Keratinocyte (primary cell): ENCODE data around the gene DPYD. TPM values are rescaled to one million over a fixed set of nuclear protein-coding genes. Genes with fewer than 3 reads are reported as not detected.

Experiments used
- DNase-seq: peaks from one replicate; pipeline ENCODE4 v3.0.0-alpha.2; 2011; ENCODE audit warnings: low read depth, missing footprints, low spot score
- FAIRE-seq: peaks from 2 replicates; lab custom pipeline; 2011; peaks lifted over from hg19 to GRCh38; lab: Jason Lieb, UNC
- H2AFZ ChIP-seq: 2 replicates; pipeline ENCODE4 v1.6.0; 2012; ENCODE audit warnings: low read length, control low read depth, inconsistent platforms; ENCODE audit not compliant: control insufficient read depth
- H3K27ac ChIP-seq: 2 replicates; pipeline ENCODE4 v1.5.1; 2011; ENCODE audit warnings: low read length; ENCODE audit not compliant: control insufficient read depth, insufficient read depth
- H3K27me3 ChIP-seq: 3 replicates; pipeline ENCODE4 v1.6.0; 2011; ENCODE audit warnings: low read length; ENCODE audit not compliant: control insufficient read depth, insufficient read depth; ENCODE audit errors: extremely low read depth
- H3K36me3 ChIP-seq, 2 experiments: 2 replicates in 1 of 2; 3 replicates in 1 of 2; pipeline ENCODE4 v1.5.1; 2011; ENCODE audit warnings: low read length in 2 of 2, mild to moderate bottlenecking in 1 of 2; ENCODE audit not compliant: control insufficient read depth in 2 of 2, insufficient read depth in 2 of 2; ENCODE audit errors: extremely low read depth in 1 of 2
- H3K4me1 ChIP-seq: 3 replicates; pipeline ENCODE4 v1.5.1; 2011; ENCODE audit warnings: low read length; ENCODE audit not compliant: control insufficient read depth, insufficient read depth; ENCODE audit errors: extremely low read depth
- H3K4me2 ChIP-seq: 3 replicates; pipeline ENCODE4 v1.6.0; 2011; ENCODE audit warnings: low read depth, low read length; ENCODE audit not compliant: control insufficient read depth, insufficient read depth; ENCODE audit errors: extremely low read depth
- H3K4me3 ChIP-seq, 3 experiments: fragments of 200-600 bp in 1 of 3; sonication (generic) in 1 of 3; 2 replicates in 2 of 3; 3 replicates in 1 of 3; pipeline ENCODE4 v1.5.1; 2011 to 2016; ENCODE audit warnings: low read length in 3 of 3, mild to moderate bottlenecking in 3 of 3, control low read depth in 2 of 3, inconsistent platforms in 1 of 3, low read depth in 1 of 3, mixed read lengths in 1 of 3, mixed run types in 1 of 3, moderate library complexity in 1 of 3; ENCODE audit not compliant: control insufficient read depth in 2 of 3, insufficient read depth in 2 of 3; ENCODE audit errors: extremely low read depth in 1 of 3
- H3K79me2 ChIP-seq: 2 replicates; pipeline ENCODE4 v1.6.0; 2012; ENCODE audit warnings: low read length; ENCODE audit not compliant: control insufficient read depth, insufficient read depth
- H3K9ac ChIP-seq: 3 replicates; pipeline ENCODE4 v1.6.0; 2011; ENCODE audit warnings: low read length; ENCODE audit not compliant: control insufficient read depth, insufficient read depth; ENCODE audit errors: extremely low read depth
- H3K9me1 ChIP-seq: 3 replicates; pipeline ENCODE4 v1.6.0; 2011; ENCODE audit warnings: low read length; ENCODE audit not compliant: control insufficient read depth, insufficient read depth; ENCODE audit errors: extremely low read depth
- H3K9me3 ChIP-seq: 2 replicates; pipeline ENCODE4 v1.5.1; 2012; ENCODE audit warnings: low read depth, low read length; ENCODE audit not compliant: control insufficient read depth
- H4K20me1 ChIP-seq: 3 replicates; pipeline ENCODE4 v1.6.0; 2011; ENCODE audit warnings: low read length; ENCODE audit not compliant: control insufficient read depth, insufficient read depth; ENCODE audit errors: extremely low read depth
- EZH2 ChIP-seq: IDR thresholded peaks from one replicate; pipeline ENCODE4 v1.6.1; 2012; ENCODE audit warnings: inconsistent platforms, mild to moderate bottlenecking, low read length, moderate library complexity
- dilution Hi-C: fragments of 300-500 bp; cut with MboI; formaldehyde crosslinking; loops from one replicate; pipeline ENCODE4 v1.7.0; 2020; ENCODE audit warnings: low sequenced_read_pairs; ENCODE audit not compliant: extremely low pct_ligation_motif_present
- polyA plus RNA-seq, 5 experiments: library from polyadenylated mRNA; depleted of rRNA in 3 of 5; stranded (reverse) in 3 of 5; stranded (forward) in 1 of 5; unstranded in 1 of 5; fragments of >200 nt; gene quantifications; 1 replicate in 1 of 5; 2 replicates in 3 of 5; 3 replicates in 1 of 5; pipeline versions ENCODE4 v1.2.1 to v1.2.3, GENCODE V29; 2011 to 2012; ENCODE audit warnings: missing spikeins in 2 of 5, low read depth in 1 of 5, low replicate concordance in 1 of 5
- TF ChIP-seq, protein P1 (sequence below), 3 experiments: IDR thresholded peaks in 1 of 3; conservative IDR thresholded peaks in 1 of 3; optimal IDR thresholded peaks in 1 of 3; 2 replicates in 2 of 3; 3 replicates in 1 of 3; pipeline versions ENCODE3 to v1.5.1; 2011; ENCODE audit warnings: low read length in 3 of 3, mild to moderate bottlenecking in 3 of 3, moderate library complexity in 2 of 3, control low read depth in 1 of 3, inconsistent platforms in 1 of 3; ENCODE audit not compliant: insufficient read depth in 2 of 3; ENCODE audit errors: extremely low read depth in 1 of 3

Gene DPYD
- polyA plus RNA-seq, 1 donor (not counting 4 experiments of a cell fraction or from before 2014, with no cell fraction given): 1.9 TPM

- Histone ChIP-seq H3K4me2 (no peak overlapping the region), H3K9me3 (no peaks in the 10 kb centered on the region), H3K4me1 (no peaks in the 10 kb centered on the region), H3K36me3 (no peaks in the 10 kb centered on the region), H3K79me2 (no peaks in the 10 kb centered on the region), H3K9me1 (no peaks in the 10 kb centered on the region), H3K27ac (no peak overlapping the region), H3K4me3 (no peak overlapping the region), H4K20me1 (no peaks in the 10 kb centered on the region), H2AFZ (peak overlapping the region; percentile 36), H3K27me3 (no peaks in the 10 kb centered on the region), H3K9ac (no peak overlapping the region)
- TF ChIP-seq, protein P1, sequence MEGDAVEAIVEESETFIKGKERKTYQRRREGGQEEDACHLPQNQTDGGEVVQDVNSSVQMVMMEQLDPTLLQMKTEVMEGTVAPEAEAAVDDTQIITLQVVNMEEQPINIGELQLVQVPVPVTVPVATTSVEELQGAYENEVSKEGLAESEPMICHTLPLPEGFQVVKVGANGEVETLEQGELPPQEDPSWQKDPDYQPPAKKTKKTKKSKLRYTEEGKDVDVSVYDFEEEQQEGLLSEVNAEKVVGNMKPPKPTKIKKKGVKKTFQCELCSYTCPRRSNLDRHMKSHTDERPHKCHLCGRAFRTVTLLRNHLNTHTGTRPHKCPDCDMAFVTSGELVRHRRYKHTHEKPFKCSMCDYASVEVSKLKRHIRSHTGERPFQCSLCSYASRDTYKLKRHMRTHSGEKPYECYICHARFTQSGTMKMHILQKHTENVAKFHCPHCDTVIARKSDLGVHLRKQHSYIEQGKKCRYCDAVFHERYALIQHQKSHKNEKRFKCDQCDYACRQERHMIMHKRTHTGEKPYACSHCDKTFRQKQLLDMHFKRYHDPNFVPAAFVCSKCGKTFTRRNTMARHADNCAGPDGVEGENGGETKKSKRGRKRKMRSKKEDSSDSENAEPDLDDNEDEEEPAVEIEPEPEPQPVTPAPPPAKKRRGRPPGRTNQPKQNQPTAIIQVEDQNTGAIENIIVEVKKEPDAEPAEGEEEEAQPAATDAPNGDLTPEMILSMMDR (optimal IDR thresholded peaks at IDR 0.05 in 1 of 3, IDR thresholded peaks at IDR 0.05 in 1 of 3, conservative IDR thresholded peaks at IDR 0.05 in 1 of 3; ENCODE audit: extremely low read depth in 1 of 3, insufficient read depth in 2 of 3, low read length in 3 of 3): no peak
- TF ChIP-seq EZH2: no peak
- DNase-seq (no peak), FAIRE-seq (no peak)
- dilution Hi-C loops: no loop called here
These were observed 463.3 kb downstream of the DPYD start for GRCh38 chr1:97457446-97458089.

DNA sequence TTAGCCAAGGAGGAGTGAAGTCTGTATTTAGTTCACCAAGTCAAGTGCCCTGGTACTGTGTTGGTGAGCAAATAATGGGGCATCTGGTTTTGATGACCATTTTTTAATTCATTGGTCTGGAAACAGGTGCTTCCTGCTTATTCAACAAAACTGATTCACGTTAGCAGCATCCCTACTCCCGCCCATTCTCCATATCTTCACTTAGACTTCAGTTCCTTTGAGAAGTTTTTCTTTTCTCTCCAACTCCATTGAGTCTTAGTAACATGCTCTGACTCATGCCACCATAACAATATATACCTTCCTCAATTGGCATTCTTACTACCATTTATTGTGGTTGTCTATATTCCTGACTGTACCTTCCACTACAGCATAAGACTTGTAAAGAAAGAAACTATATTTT, 468.9 kb downstream of the DPYD start:
- Histone ChIP-seq H2AFZ (no peak overlapping the region), H3K36me3 (no peaks in the 10 kb centered on the region), H3K9me1 (no peaks in the 10 kb centered on the region), H3K27me3 (no peaks in the 10 kb centered on the region), H3K27ac (no peak overlapping the region), H3K9me3 (no peaks in the 10 kb centered on the region), H3K4me3 (no peak overlapping the region), H3K79me2 (no peaks in the 10 kb centered on the region), H4K20me1 (no peaks in the 10 kb centered on the region), H3K4me2 (no peak overlapping the region), H3K4me1 (no peaks in the 10 kb centered on the region), H3K9ac (no peak overlapping the region)
- TF ChIP-seq, protein P1 (optimal IDR thresholded peaks at IDR 0.05 in 1 of 3, IDR thresholded peaks at IDR 0.05 in 1 of 3, conservative IDR thresholded peaks at IDR 0.05 in 1 of 3; ENCODE audit: extremely low read depth in 1 of 3, insufficient read depth in 2 of 3, low read length in 3 of 3): no peak
- TF ChIP-seq EZH2: no peak
- dilution Hi-C loops: no loop called here
- DNase-seq (no peak), FAIRE-seq (no peak)
